Prostate gland (tissue), 2 donors: Measurements from ENCODE around the gene RBM22. TPM values are rescaled to one million over a fixed set of nuclear protein-coding genes. Genes with fewer than 3 reads are reported as not detected.
A peak's percentile ranks its signal among the peaks of the same experiment; 100 is the strongest.

Experiments
- DNase-seq: peaks from one replicate; pipeline ENCODE4 v3.0.0-alpha.2; 2019; ENCODE audit warnings: low spot score
- H3K27ac ChIP-seq, 2 donors: fragments of 200-600 bp; sonication (generic); 2 replicates each; pipeline ENCODE4 v1.5.1; 2017 to 2019
- H3K27me3 ChIP-seq: fragments of 200-600 bp; sonication (generic); replicated peaks from 2 replicates; pipeline ENCODE4 v1.5.1; 2019; ENCODE audit not compliant: insufficient read depth
- H3K36me3 ChIP-seq, 2 donors: fragments of 200-600 bp; sonication (generic); 1 replicate in 1 of 2; 2 replicates in 1 of 2; pipeline versions ENCODE4 v1.5.1 to v1.8.1; 2017 to 2019
- H3K4me1 ChIP-seq: fragments of 200-600 bp; sonication (generic); replicated peaks from 2 replicates; pipeline ENCODE4 v1.5.1; 2019
- H3K4me3 ChIP-seq, 2 donors: fragments of 200-600 bp; sonication (generic); 2 replicates each; pipeline ENCODE4 v1.5.1; 2017 to 2019
- H3K9me3 ChIP-seq: fragments of 200-600 bp; sonication (generic); 2 replicates; pipeline ENCODE4 v1.5.1; 2017
- CTCF ChIP-seq, 4 experiments: fragments of 200-600 bp in 2 of 4; fragments of 450-650 bp in 2 of 4; sonication (generic) in 2 of 4; IDR thresholded peaks; 1 replicate in 3 of 4; 2 replicates in 1 of 4; pipeline ENCODE4 v1.5.1; 2016 to 2019; ENCODE audit warnings: antibody characterized with exemption in 4 of 4, mild to moderate bottlenecking in 2 of 4, moderate library complexity in 2 of 4
- POLR2A ChIP-seq: fragments of 450-650 bp; IDR thresholded peaks from one replicate; pipeline ENCODE4 v1.6.1; 2016; ENCODE audit warnings: antibody characterized with exemption, mild to moderate bottlenecking
- POLR2AphosphoS5 ChIP-seq: sonication (generic); formaldehyde crosslinking; IDR thresholded peaks from one replicate; pipeline ENCODE4 v1.6.1; 2017; ENCODE audit warnings: antibody characterized with exemption
- WGBS: methylation state at CpG from one replicate; pipeline ENCODE4 v1.1.5; 2018; 5-methylcytosine and 5-hydroxymethylcytosine counted together
- intact Hi-C: fragments of 100-400 bp; cut with DNase I; formaldehyde crosslinking; loops from one replicate; pipeline ENCODE4 v1.14.2; 2022
- total RNA-seq, 2 donors: library from RNA; depleted of rRNA; stranded (reverse); fragments of >200 nt; gene quantifications; one replicate each; pipeline ENCODE4 v1.1.0, GENCODE V29; 2016

Gene RBM22
- total RNA-seq, 2 donors from 2014 or later: 33.6 to 40.3 TPM

GRCh38 chr5:150641824-150642566, 58.9 kb downstream of the RBM22 start:
- intact Hi-C loops: no loop called here
- WGBS: 78% methylated on average over 5 of the region's 5 CpGs
- H3K4me1 ChIP-seq: peaks cover 16% of the 10 kb centered on the region
- H3K36me3 ChIP-seq: no peaks in the 10 kb centered on the region
- no peaks in the 10 kb centered on the region for H3K27me3 ChIP-seq
- no peak overlapping the region for H3K4me3 ChIP-seq
- H3K27ac ChIP-seq: peak overlapping the region; percentile 73 to 76
- no peaks in the 10 kb centered on the region for H3K9me3 ChIP-seq
- DNase-seq: no peak
- TF ChIP-seq POLR2AphosphoS5 (no peak), CTCF (IDR thresholded peaks at IDR 0.05) (no peak)

- Histone ChIP-seq H3K4me1 (peaks cover 16% of the 10 kb centered on the region), H3K9me3 (no peaks in the 10 kb centered on the region), H3K4me3 (no peak overlapping the region), H3K27me3 (no peaks in the 10 kb centered on the region), H3K36me3 (no peaks in the 10 kb centered on the region), H3K27ac (peak overlapping the region; percentile 73 to 76)
- DNase-seq: no peak
- 75% methylated on average over 9 of the region's 9 CpGs for WGBS
- intact Hi-C loops: no loop called here
- TF ChIP-seq POLR2AphosphoS5 (no peak), CTCF (IDR thresholded peaks at IDR 0.05) (no peak), POLR2A (no peak)
Observed at GRCh38 chr5:150641006-150641570, 59.8 kb downstream of the RBM22 start.

Other genes with a start within 250 kb of the RBM22 start
- gene NDST1, start 192.9 kb downstream of the RBM22 start, total RNA-seq: 100 to 1,000 TPM in 1 of 2 donors, 10 to 100 TPM in 1; 65.8 to 175 TPM
- 10 to 100 TPM; 13.7 to 61.0 TPM for gene SYNPO, start 60.4 kb downstream of the RBM22 start, total RNA-seq
- 10 to 100 TPM in 1 of 2 donors, 1 to 10 TPM in 1; 1.2 to 14.1 TPM for gene MYOZ3, start 39.8 kb downstream of the RBM22 start, total RNA-seq
- gene DCTN4, start 58.0 kb upstream of the RBM22 start, total RNA-seq: 10 to 100 TPM; 68.4 to 87.1 TPM
- gene SMIM3, start 77.7 kb upstream of the RBM22 start, total RNA-seq: 10 to 100 TPM; 21.2 to 26.5 TPM
- under 1 TPM in 1 of 2 donors, not detected in 1; 0.68 TPM for gene IRGM, start 145.5 kb upstream of the RBM22 start, total RNA-seq
- 1 to 10 TPM; 4.6 to 6.7 TPM for gene ZNF300, start 203.9 kb upstream of the RBM22 start, total RNA-seq